Lung microvascular endothelial cell (primary cell): Measurements from ENCODE around the gene GYPB. TPM values are rescaled to one million over a fixed set of nuclear protein-coding genes. Genes with fewer than 3 reads are reported as not detected.
"Not testable (repeated sequence)": the region's sequence is repeated elsewhere in the genome, so short reads cannot be mapped to it uniquely, and the experiment has no call there.

Experiments
- DNase-seq, 2 donors: peaks; one replicate each; pipeline versions ENCODE4 v3.0.0 to v3.0.0-alpha.2; 2010; ENCODE audit warnings: low read depth in 2 of 2
- total RNA-seq: library from RNA; depleted of rRNA; stranded (reverse); fragments of >200 nt; gene quantifications from 2 replicates; pipeline ENCODE4 v1.2.1, GENCODE V29; 2014

Gene GYPB
- total RNA-seq, 1 donor from 2014 or later = not detected

DNA sequence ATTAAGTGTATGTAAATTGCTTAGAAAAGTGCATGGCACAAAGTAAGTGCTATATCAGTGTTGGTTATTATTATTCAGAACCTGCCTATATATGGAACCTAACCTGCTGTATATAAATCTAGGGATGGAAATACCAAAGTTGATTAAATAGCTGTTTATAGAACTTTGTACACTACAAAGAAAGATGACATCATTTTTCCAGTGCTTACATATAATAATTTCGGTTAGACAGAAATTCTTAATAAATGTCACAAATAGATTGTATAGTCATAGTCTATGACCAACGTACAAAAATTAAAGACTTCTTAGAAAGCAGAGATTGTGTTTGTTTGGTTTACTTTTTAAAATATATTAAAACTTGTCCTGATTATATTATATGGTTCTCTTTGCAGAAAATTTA lies 4.4 kb downstream of the GYPB start:
- no peak for DNase-seq

- DNase-seq = not testable (repeated sequence)
Measured at GRCh38 chr4:144008602-144009001, 10.6 kb downstream of the GYPB start.

GRCh38 chr4:144007960-144008359 lies 11.2 kb downstream of the GYPB start:
- not testable (repeated sequence) for DNase-seq

DNA sequence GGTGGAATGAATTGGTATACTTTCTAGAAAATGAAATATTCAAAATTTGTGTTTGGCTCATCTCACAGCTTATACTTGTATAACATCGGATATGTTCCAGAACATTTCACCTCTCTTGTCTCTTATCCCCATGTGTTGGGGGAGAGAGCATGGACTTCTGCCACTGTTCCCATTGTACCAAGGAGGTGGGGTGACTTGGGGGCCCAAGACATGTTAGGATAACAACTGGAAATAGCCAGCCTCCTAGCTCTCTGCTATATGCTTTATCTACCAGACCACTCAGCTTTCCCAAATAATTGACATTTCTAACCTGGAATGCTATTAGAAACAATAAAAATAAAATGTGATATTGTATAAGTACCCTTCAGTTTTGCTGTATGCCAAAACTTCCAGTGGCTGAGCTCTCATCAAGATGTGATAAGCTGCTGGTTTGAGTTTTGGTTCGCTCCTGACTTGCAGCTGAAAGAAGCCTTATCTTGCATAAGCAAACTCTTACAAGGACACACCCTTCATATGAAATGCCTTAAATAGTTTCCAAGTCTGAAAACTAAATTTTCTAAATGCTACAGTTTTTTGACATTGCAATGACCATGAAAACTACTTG lies 12.9 kb downstream of the GYPB start:
- not testable (repeated sequence) for DNase-seq

DNA sequence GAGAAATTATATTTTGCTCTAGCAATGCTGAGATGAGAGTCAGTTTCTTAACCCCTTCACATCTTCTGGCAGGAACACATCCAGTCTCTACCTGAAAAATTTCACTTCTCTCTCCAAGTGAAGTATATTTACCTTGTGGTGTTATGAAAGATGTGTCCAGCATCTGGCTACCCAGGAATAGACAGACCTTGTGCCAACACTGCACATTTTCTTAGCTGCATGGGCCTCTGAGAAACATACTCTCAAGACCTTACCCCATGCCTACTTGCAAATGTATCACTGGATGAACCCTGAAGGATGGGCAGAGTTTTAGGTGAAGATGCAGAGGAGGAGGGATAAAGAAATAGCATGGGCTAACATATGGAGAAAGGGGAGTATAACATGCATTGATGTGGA lies 13.6 kb downstream of the GYPB start:
- DNase-seq = not testable (repeated sequence)

GRCh38 chr4:144004868-144005557 lies 14.2 kb downstream of the GYPB start:
- not testable (repeated sequence) for DNase-seq

DNA sequence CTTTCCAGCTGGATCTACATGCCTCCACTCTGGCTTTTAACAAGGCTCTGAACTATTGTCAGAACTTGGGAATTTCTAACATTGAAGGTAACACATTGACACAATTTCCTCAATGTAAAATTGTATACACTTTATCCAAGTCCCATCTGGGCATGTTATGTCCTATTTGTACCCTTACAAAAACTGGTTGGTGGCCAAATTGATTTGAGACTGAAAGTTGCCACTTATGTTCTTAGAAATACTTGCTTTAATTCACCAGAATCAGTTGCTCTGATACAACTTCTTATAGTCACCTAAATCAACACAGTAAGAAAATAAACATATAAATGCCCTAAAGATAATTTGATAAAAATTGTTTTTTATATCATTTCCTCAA lies 15.3 kb downstream of the GYPB start:
- not testable (repeated sequence) for DNase-seq

DNA sequence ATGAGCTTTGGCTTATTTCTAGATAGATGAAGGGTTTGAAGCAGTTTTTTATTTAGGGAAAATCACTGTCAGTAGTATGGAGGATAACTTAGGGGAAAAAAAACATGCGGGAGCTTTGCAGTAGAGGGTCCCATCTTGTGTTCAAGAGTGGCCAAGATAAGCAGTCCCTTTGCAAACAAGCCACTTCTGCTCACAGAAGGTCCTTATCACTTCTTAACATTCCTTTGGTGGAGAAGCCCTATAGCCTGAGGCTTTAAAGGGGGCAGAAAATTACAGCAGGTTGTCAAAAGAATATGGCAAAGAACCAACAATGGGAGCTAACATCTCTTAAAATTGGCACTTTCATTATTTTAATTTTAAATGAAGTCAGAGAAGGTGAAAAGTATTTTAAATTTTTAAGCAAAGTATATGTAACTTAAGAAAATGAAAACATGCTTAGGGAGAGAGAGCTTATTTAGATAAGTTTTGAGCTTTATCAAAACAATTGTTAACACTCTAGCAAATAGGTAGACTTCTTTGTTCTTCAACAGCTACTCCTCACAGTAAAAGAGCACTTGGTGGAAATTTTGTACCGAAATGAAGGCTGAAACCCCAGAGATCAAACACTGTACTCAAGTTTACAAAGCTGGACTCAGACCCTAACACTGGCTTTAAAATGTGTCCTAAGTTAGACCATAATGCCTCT lies 15.8 kb downstream of the GYPB start:
- DNase-seq = not testable (repeated sequence)

DNA sequence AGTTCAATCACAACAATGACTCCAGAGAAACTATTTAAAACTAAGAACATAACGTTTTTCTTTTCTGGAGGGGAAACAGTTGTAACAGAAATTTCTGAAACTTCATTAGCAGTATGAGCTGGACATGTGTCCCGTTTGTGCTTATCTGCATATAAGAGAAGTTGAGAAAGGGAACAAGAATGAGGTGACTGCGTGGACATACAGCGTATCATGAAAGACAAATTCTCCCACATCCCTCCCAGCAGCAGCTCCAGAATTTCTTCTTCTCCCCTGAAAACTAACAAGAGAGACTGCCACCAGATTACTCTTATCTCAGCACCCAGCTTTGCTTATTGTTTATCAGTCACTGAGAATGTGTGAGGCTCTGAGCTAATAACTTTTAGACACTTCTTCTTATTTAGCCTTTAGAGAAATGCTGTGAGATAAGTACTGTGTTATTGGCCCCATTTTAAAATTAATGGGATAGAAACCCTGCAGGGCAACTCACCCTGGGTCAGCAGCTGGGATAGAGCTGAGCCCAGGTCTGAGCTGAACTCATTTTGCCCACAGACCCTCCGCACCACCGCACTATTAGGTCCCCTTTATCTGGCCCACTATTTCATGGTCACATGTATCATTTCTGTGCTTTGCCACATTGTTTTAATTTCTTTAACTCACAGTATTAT lies 18.7 kb downstream of the GYPB start:
- DNase-seq = not testable (repeated sequence)

DNA sequence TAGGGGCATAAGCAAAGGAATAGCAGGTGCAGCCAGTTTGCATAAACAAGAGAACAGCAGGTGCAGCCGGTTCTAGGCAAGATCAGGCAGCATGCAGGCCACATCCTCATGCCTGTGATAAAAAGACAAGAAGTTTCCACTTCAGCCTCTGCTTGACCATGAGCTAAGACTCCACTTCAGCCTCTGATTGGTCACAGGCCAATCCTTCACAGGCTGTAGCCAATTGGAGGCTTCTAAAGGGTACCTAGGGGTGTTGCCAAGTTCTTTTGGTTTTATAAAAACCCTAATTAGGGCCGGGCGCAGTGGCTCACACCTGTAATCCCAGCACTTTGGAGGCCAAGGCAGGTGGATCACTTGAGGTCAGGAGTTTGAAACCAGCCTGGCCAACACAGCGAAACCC lies 23.0 kb downstream of the GYPB start:
- DNase-seq = not testable (repeated sequence)

DNA sequence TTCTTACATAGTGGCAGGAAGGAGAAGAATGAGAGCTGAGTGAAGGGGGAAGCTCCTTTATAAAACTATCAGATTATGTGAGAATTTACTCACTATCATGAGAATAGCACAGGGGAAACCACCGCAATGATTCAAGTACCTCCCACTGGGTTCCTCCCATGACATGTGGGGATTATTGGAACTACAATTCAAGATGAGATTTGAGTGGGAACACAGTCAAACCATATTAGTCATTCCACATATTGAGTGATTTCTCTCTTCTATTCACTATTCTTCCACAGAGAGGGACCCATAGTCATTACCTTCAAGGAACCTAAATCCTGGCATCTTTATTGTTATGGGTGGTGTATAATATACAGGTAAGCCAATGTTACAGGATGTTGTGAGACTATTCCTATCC lies 27.4 kb downstream of the GYPB start:
- DNase-seq = not testable (repeated sequence)

- DNase-seq = not testable (repeated sequence)
Measured at GRCh38 chr4:143990717-143991116, 28.5 kb downstream of the GYPB start.

DNA sequence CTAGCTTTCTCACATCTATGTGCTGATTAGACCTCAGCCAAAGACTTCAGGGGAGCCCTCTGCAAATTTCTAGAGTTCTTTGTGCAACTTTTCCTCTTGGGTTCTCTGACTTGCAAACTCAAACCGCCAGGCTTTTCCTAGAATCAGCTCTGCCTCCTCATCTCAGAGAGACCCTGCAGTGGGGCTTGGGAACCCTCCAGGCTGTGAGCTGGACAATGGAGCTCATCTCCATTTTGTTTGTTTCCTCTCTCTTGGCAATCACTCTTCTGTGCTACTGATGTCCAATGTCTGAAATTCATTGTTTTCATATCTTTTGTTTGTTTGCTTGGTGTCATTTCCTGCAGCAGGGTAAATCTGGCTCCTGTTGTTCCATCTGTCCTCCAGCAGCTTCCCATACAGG lies 33.0 kb downstream of the GYPB start:
- DNase-seq = peak in 1 of 2 donors; percentile 14

GRCh38 chr4:143980776-143981175 lies 38.4 kb downstream of the GYPB start:
- peak; percentile 34 to 38 for DNase-seq

GRCh38 chr4:143975527-143975926 lies 43.7 kb downstream of the GYPB start:
- not testable (repeated sequence) for DNase-seq

DNA sequence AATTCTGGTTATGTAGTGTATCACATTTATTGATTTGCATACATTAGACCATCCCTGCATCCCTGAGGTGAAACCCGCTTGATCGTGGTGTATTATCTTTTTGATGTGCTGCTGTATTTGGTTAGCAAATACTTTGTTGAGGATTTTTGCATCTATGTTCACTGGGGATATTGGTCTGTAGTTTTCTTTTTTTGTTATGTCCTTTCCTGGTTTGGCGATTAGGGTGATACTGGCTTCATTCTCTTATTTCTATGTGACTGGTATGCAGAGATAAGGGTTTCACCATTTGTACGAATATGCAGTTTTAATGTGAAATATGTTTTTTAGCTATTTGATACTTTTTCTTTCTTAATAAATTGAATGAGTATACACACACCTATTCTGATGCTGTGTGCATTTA lies 45.2 kb downstream of the GYPB start:
- not testable (repeated sequence) for DNase-seq

- no peak for DNase-seq
Measured at GRCh38 chr4:143961075-143961474, 58.1 kb downstream of the GYPB start.

DNA sequence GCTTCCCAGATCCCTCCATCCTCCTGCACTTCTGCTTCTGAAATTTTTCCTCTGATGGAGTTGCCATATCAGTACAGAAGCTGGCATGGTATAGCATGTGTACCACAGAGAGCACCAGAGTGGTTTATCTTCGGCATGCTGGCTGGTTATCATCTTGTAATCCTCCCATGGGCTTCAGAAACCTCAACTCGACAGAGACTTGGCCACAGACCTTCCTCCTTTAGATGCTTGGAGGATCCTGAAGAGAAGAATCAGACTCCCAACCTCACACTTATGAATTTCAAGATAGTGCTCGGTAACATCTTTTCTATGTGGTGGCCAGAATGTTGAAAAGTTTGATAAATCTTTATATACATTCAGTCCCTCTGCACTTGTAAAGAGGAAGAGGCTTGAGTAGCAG lies 63.9 kb downstream of the GYPB start:
- DNase-seq = not testable (repeated sequence)

DNA sequence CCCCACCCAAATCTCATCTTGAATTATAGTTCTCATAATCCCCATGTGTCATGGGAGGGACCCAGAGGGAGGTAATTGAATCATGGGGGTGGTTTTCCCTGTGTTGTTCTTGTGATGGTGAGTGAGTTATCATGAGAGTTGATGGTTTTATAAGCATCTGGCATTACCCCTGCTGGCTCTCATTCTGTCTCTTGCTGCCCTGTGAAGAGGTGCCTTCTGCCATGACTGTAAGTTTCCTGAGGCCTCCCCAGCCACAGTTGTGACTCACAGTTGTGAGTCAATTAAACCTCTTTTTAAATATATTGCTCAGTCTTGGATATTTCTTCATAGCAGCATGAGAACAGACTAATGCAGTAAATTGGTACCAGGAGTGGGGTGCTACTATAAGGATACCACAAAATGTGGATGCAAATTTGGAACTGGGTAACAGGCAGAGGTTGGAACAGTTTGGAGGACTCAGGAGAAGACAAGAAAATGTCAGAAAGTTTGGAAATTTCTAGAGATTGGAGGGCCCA lies 67.7 kb downstream of the GYPB start:
- DNase-seq = not testable (repeated sequence)

- not testable (repeated sequence) for DNase-seq
Measured at GRCh38 chr4:143950967-143951366, 68.2 kb downstream of the GYPB start.

GRCh38 chr4:143950185-143950584 lies 69.0 kb downstream of the GYPB start:
- DNase-seq = not testable (repeated sequence)

- not testable (repeated sequence) for DNase-seq
Measured at GRCh38 chr4:143947493-143947892, 71.7 kb downstream of the GYPB start.
